Subcutaneous adipose tissue (tissue), 4 donors: Measurements from ENCODE around the gene KDM3B. TPM values are rescaled to one million over a fixed set of nuclear protein-coding genes. Genes with fewer than 3 reads are reported as not detected.

Experiments used
- CTCF ChIP-seq: fragments of 450-650 bp; IDR thresholded peaks from one replicate; pipeline ENCODE4 v1.5.1; 2016; ENCODE audit warnings: low read depth, mild to moderate bottlenecking, control low read depth, antibody characterized with exemption, moderate library complexity
- total RNA-seq, 4 donors: library from RNA; depleted of rRNA; stranded (reverse); fragments of >200 nt; gene quantifications; one replicate each; pipeline ENCODE4 v1.1.0, GENCODE V29; 2016

KDM3B gene
- total RNA-seq, 4 donors from 2014 or later: 58.8 to 67.4 (median 62.8) TPM

GRCh38 chr5:138418444-138418843 lies 66.0 kb downstream of the KDM3B start:
- no peak for TF ChIP-seq CTCF

- no peak for TF ChIP-seq CTCF
Observed at GRCh38 chr5:138425079-138425478, 72.6 kb downstream of the KDM3B start.

GRCh38 chr5:138435943-138436342 lies 83.5 kb downstream of the KDM3B start:
- no peak for TF ChIP-seq CTCF

GRCh38 chr5:138438003-138438723 lies 85.7 kb downstream of the KDM3B start:
- TF ChIP-seq CTCF: no peak

- no peak for TF ChIP-seq CTCF
Observed at GRCh38 chr5:138438724-138439476, 86.4 kb downstream of the KDM3B start, which contains the start of gene REEP2. REEP2 (plus strand) TSS chr5:138439057; CDS start chr5:138439209, 152 bp downstream.

- no peak for TF ChIP-seq CTCF
Observed at GRCh38 chr5:138439477-138440158, 87.1 kb downstream of the KDM3B start.
